Left kidney (tissue), 2 donors: ENCODE data around the gene AP1S1. TPM values are rescaled to one million over a fixed set of nuclear protein-coding genes. Genes with fewer than 3 reads are reported as not detected.
A peak's percentile ranks its signal among the peaks of the same experiment; 100 is the strongest.
"Not testable (repeated sequence)": the region's sequence is repeated elsewhere in the genome, so short reads cannot be mapped to it uniquely, and the experiment has no call there.

Experiments used
- DNase-seq: peaks from one replicate; pipeline ENCODE4 v3.0.0-alpha.2; 2013
- polyA plus RNA-seq: library from polyadenylated mRNA; unstranded; fragments of 120-200 nt; gene quantifications from one replicate; pipeline ENCODE4 v1.2.1, GENCODE V29; 2013; ENCODE audit not compliant: insufficient read length

AP1S1 gene
- polyA plus RNA-seq, 1 donor: 66.7 TPM

DNA sequence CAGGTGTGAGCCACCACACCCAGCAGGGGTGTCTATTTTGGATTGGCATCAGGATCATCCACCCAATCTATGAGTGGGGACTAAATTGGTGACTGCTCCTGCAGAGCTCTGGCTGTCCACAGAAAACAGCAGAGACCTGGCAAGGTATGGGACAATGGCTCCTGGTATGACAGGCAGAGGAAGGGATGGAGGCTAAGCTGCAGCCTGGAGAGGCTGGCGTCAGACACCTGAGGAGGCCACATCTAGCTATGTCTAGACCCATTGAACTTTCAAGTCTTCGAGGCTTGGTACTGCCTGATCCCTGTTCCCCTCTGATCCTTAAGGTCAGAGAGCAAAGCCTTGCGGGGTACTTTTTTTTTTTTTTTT is 30.6 kb upstream of the AP1S1 start:
- no peak for DNase-seq

DNA sequence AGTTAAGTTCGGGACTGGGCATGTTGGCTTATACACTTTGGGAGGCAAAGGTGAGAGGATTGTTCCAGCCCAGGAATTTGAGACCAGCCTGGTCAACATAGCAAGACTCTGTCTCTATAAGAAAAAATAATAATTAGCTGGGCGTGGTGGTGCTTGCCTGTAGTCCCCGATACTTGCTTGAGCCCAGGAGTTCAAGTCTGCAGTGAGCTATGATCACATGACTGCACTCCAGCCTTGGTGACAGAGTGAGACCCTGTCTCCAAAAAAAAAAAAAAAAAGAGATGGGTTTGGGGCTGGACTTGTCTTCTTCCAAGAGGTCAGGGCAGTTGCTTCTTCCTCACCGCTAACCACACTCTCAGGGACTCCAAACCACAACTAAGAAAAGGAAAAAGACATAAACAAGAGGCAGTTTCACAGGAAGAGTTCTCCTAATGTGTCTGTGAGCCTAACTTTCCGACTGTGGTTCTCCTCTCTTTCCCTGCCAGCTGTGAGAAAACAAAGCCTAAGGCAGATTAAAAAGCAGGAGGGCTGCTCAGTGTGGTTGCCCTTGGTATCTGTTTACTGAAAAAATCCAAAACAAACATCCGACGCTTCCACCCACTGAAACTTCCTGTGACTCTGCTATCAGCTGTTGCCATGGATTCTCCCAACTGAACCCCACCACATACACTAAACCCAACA is 29.8 kb upstream of the AP1S1 start:
- no peak for DNase-seq

DNA sequence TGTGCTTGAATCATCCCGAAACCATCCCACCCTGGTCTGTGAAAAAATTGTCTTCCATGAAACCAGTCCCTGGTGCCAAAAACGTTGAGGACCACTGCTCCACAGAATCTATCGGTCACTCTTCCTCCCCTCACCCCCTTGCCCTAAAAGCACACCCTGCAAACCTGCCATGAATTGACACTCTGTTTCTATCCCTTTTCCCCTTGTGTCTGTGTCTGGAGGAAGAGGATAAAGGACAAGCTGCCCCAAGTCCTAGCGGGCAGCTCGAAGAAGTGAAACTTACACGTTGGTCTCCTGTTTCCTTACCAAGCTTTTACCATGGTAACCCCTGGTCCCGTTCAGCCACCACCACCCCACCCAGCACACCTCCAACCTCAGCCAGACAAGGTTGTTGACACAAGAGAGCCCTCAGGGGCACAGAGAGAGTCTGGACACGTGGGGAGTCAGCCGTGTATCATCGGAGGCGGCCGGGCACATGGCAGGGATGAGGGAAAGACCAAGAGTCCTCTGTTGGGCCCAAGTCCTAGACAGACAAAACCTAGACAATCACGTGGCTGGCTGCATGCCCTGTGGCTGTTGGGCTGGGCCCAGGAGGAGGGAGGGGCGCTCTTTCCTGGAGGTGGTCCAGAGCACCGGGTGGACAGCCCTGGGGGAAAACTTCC is 28.2 kb upstream of the AP1S1 start:
- no peak for DNase-seq

GRCh38 chr7:101126651-101127459 is 27.4 kb upstream of the AP1S1 start, which contains the start of gene SERPINE1:
SERPINE1 (plus strand) TSS chr7:101127104; CDS start chr7:101128394, 1,290 bp downstream.
- peak; percentile 91 for DNase-seq

DNA sequence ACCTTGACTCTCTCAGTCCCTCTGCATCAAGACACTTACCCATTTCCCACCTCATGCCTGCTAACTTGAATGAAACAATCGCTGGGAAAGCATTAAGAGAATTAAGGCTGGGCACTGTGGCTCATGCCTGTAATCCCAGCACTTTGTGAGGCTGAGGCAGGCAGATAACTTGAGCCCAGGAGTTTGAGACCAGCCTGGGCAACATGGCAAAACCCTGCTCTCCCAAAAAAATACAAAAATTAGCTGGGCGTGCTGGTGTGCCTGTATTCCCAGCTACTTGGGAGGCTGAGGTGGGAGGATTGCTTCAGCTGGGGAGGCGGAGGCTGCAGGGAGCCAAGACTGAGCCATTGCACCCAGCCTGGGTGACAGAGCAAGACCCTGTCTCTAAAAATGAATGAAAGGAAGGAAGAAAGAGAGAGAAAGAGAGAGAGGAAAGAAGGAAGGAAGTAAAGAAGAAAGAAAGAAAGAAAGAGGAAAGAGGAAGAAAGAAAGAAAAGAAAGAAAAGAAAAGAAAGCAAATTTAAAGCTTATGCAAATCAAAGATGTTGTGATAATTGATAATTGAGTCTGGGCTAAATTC is 26.7 kb upstream of the AP1S1 start:
- no peak for DNase-seq

DNA sequence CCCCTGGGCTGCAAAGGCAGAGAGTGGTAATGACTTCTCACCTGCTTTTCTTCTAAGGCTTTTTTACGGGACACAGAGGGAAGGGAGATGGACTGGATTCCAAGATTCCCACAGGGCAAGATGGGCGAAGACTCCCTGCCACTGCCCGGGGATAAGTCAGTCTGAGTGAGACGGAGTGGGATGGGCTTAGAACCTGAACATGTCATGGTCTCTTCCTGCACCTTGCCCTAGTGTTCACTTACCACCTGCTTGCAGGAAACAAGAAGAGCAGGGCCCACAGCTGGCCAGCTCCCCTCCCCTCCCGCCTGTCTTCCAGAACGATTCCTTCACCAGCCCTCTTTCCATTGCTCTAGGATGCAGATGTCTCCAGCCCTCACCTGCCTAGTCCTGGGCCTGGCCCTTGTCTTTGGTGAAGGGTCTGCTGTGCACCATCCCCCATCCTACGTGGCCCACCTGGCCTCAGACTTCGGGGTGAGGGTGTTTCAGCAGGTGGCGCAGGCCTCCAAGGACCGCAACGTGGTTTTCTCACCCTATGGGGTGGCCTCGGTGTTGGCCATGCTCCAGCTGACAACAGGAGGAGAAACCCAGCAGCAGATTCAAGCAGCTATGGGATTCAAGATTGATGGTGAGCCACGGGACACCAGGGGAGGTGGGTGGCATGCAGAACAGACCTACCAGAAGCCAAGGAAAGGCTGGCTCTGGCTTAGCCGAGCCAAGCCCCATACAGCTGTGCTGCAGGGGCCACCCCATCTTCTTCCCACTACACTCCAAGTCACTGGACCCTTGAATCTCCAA is 26.0 kb upstream of the AP1S1 start:
- no peak for DNase-seq

DNA sequence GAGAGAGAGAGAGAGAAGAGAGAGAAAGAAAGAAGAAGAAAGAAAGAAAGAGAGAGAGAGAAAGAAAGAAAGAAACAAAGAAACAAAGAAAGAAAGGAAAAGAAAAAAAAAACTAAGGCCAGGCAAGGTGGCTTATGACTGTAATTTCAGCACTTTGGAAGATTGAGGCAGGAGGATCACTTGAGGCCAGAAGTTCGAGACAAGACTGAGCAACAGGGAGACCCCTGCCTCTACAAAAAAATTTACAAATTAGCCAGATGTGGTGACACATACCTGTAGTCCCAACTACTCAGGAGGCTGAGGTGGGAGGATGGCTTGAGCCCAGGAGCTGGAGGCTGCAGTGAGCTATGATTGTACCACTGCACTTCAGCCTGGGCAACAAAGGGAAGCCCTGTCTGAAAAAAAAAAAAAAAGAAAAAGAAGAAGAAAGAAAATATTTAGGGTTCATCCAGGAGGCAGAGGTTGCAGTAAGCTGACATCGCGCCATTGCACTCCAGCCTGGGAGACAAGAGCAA is 24.6 kb upstream of the AP1S1 start:
- DNase-seq: no peak

GRCh38 chr7:101132626-101133600 is 21.4 kb upstream of the AP1S1 start:
- DNase-seq: not testable (repeated sequence)

GRCh38 chr7:101133621-101134398 is 20.5 kb upstream of the AP1S1 start:
- no peak for DNase-seq

DNA sequence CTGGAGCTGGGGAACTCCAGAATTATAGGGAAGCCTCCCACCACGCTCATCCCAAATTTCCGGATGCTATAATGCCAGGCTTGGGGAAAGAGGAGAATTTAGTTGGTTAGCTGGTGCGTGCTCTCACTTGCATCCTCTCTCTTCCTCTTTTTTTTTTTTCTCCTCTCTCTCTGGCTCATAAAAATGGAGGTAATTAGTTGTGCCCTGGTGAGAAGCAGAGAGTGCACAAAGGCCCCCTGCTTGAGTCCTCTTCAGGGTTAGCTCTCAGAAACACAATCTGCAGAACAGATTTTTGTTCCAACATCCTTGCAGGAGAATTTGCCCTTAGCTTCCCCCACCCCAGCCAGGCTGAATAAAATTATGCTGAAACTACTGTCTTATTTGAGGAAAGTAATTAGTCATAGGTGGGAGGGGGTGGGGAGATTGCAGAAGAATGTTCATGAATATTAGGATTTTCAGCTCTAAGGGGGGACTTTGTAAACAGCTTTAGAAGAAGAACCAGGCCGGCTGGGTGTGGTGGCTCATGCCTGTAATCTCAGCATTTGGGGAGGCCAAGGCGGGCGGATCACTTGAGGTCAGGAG is 19.8 kb upstream of the AP1S1 start:
- DNase-seq: no peak

GRCh38 chr7:101137651-101138212 is 16.5 kb upstream of the AP1S1 start:
- no peak for DNase-seq

GRCh38 chr7:101138213-101138870 is 15.9 kb upstream of the AP1S1 start:
- no peak for DNase-seq

- no peak for DNase-seq
Observed at GRCh38 chr7:101140339-101140699, 14.0 kb upstream of the AP1S1 start.

DNA sequence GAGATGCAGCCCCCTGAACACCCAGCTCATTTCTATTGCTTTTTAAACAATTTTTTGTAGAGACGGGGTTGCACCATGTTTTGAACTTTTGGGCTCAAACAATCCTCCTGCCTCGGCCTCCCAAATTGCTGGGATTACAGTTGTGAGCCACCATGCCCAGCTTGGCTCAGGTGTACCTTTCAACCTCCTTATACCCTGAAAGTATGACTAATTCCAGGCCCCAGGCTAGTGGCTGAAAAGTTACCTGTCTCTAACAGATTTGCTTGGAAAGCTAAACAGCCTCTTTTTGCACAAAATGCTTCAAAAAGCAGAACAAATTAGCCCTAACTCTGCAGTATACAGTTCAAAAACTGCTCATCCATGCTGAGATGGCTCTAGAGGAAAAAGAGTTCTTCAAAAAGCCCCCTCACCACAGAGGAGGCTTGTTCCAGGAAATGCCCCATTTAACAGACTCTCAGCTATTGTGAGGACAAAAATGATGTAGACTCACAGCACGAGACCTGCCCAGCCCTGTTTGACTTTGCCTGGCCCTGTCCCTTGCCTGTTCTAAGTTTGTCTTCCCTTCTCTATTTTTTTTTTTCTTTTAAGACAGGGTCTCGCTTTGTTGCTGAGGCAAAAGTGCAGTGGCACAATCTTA is 13.4 kb upstream of the AP1S1 start:
- no peak for DNase-seq

DNA sequence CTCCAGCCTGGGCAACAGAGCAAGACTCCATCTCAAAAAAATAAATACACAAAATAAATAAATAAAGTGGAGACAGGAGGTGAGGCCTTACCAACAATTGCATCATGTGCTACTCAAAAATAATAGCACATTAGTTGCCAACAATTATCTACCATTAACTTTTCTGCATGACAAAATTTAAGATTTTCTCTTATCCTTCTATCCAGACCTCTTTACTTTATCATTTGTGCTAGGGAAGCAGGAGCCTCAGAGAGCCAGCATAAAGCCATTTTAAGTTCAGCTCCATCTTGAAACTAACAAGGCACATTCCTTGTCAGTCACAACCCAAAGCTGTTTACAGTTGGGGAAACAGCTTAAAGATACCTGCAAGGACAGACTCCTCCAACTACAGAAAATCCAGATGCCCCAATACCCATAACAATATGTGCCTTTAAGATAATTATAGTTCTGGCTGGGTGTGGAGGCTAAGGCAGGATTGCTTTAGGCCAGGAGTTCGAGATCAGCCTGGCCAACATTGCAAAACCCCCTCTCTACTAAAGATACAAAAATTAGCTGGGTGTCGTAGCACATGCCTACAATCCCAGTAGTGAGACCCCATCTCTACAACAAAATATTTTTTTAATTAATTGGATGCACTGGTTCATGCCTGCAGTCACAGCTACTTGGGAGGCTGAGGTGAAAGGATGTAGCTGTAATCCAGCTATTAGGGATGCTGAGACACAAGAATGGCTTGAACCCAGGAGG is 2.2 kb upstream of the AP1S1 start:
- DNase-seq: no peak

DNA sequence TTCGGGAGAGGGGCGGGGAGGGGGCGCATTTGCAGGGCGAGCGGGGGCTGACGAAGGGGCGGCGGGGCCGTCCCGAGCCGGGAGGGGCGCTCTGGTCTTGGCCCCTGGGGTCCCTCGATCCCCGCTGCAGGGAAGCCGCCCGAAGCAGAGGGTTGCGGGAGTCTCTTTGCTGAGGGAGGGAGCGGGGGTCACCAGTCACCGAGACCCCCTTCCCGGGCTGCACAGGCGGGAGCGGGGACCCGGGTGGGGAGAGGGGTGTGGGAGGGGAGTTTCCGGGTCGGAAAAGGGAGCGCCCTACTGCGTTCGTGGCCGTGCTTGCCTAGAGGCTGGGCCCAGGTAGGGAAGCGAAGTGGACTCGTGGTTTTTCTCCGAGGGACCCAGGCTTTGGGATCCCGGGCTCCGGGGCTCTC is 422 bp downstream of the AP1S1 start:
- DNase-seq: no peak

GRCh38 chr7:101155303-101155702 is 1.0 kb downstream of the AP1S1 start:
- DNase-seq: no peak
